Right atrium auricular region (tissue), 2 donors: ENCODE data around the gene TESPA1. TPM values are rescaled to one million over a fixed set of nuclear protein-coding genes. Genes with fewer than 3 reads are reported as not detected.

Experiments used
- DNase-seq: peaks from one replicate; pipeline ENCODE4 v3.0.0-alpha.2; 2019; ENCODE audit warnings: low spot score
- H3K27ac ChIP-seq, 2 donors: fragments of 200-600 bp; sonication (generic); 1 replicate in 1 of 2; 2 replicates in 1 of 2; pipeline ENCODE4 v1.5.1; 2016 to 2019
- H3K27me3 ChIP-seq, 2 donors: fragments of 200-600 bp; sonication (generic); one replicate each; pipeline versions ENCODE4 v1.5.1 to v1.6.0; 2017 to 2019
- H3K36me3 ChIP-seq: fragments of 200-600 bp; sonication (generic); one replicate; pipeline ENCODE4 v1.5.1; 2016
- H3K4me1 ChIP-seq, 2 donors: fragments of 200-600 bp; sonication (generic); one replicate each; pipeline versions ENCODE4 v1.5.1 to v1.6.0; 2017 to 2019
- H3K4me3 ChIP-seq, 2 donors: fragments of 200-600 bp; sonication (generic); 1 replicate in 1 of 2; 2 replicates in 1 of 2; pipeline ENCODE4 v1.5.1; 2017 to 2019; ENCODE audit warnings: mild to moderate bottlenecking in 1 of 2, moderate library complexity in 1 of 2
- H3K9me3 ChIP-seq, 2 donors: fragments of 200-600 bp; sonication (generic); one replicate each; pipeline ENCODE4 v1.5.1; 2019
- total RNA-seq, 2 donors: library from RNA; depleted of rRNA; stranded (reverse); fragments of >200 nt; gene quantifications; one replicate each; pipeline ENCODE4 v1.1.0, GENCODE V29; 2016
- TF ChIP-seq, protein P1 (sequence below), 2 donors: fragments of 200-600 bp; sonication (generic); IDR thresholded peaks; one replicate each; pipeline ENCODE4 v1.5.1; 2019; ENCODE audit warnings: antibody characterized with exemption in 2 of 2

TESPA1 gene
- total RNA-seq, 2 donors from 2014 or later = 0.19 TPM; not detected in 1

DNA sequence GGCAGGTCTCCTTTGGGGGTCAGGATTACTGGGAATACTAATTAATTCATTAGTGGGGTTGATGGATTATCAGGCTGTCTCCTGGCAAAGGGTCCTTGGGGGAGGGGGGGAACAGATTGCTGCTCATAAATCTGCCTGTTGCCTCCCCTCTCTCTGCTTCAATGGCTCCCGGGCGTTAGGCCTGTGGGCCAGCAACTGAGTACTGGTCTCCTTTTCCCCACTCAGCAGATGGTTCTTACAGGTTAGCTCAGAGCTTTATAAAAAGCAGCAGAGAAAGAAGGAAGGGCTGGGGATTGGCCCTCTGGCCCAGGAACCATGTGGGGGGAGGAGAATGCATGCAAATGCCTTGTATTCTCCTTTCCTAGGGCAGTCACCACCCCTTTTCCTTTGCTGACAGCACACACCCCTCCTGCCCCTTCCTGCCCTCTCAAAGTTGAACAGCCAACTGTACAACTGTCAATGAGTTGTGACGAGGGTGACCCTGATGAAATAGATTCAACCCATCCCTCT is 32.9 kb upstream of the TESPA1 start:
- TF ChIP-seq, protein P1, sequence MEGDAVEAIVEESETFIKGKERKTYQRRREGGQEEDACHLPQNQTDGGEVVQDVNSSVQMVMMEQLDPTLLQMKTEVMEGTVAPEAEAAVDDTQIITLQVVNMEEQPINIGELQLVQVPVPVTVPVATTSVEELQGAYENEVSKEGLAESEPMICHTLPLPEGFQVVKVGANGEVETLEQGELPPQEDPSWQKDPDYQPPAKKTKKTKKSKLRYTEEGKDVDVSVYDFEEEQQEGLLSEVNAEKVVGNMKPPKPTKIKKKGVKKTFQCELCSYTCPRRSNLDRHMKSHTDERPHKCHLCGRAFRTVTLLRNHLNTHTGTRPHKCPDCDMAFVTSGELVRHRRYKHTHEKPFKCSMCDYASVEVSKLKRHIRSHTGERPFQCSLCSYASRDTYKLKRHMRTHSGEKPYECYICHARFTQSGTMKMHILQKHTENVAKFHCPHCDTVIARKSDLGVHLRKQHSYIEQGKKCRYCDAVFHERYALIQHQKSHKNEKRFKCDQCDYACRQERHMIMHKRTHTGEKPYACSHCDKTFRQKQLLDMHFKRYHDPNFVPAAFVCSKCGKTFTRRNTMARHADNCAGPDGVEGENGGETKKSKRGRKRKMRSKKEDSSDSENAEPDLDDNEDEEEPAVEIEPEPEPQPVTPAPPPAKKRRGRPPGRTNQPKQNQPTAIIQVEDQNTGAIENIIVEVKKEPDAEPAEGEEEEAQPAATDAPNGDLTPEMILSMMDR (IDR thresholded peaks at IDR 0.05) = no peak
- Histone ChIP-seq H3K27me3 (no peaks in the 10 kb centered on the region), H3K4me3 (no peak overlapping the region)

GRCh38 chr12:55008944-55009585 is 24.5 kb upstream of the TESPA1 start:
- Histone ChIP-seq H3K4me3 (no peak overlapping the region), H3K27ac (no peak overlapping the region), H3K4me1 (no peaks in the 10 kb centered on the region), H3K27me3 (no peaks in the 10 kb centered on the region), H3K36me3 (no peaks in the 10 kb centered on the region), H3K9me3 (no peaks in the 10 kb centered on the region)
- TF ChIP-seq, protein P1 (IDR thresholded peaks at IDR 0.05) = no peak
- DNase-seq = no peak

More for the DNA sequence above, 32.9 kb upstream of the TESPA1 start:
- DNase-seq = no peak
- Histone ChIP-seq H3K4me1 (no peaks in the 10 kb centered on the region), H3K27ac (no peak overlapping the region), H3K36me3 (no peaks in the 10 kb centered on the region), H3K9me3 (no peaks in the 10 kb centered on the region)

GRCh38 chr12:55002355-55002754 is 17.8 kb upstream of the TESPA1 start:
- Histone ChIP-seq H3K9me3 (no peaks in the 10 kb centered on the region), H3K27me3 (no peaks in the 10 kb centered on the region), H3K27ac (no peak overlapping the region), H3K4me1 (no peaks in the 10 kb centered on the region), H3K4me3 (no peak overlapping the region), H3K36me3 (no peaks in the 10 kb centered on the region)
- DNase-seq = no peak
- TF ChIP-seq, protein P1 (IDR thresholded peaks at IDR 0.05) = no peak

- Histone ChIP-seq H3K27ac (no peak overlapping the region), H3K36me3 (no peaks in the 10 kb centered on the region), H3K4me3 (no peak overlapping the region), H3K9me3 (no peaks in the 10 kb centered on the region), H3K4me1 (no peaks in the 10 kb centered on the region), H3K27me3 (no peaks in the 10 kb centered on the region)
- DNase-seq = no peak
- TF ChIP-seq, protein P1 (IDR thresholded peaks at IDR 0.05) = no peak
Measured at GRCh38 chr12:55001198-55001868, 16.8 kb upstream of the TESPA1 start.

DNA sequence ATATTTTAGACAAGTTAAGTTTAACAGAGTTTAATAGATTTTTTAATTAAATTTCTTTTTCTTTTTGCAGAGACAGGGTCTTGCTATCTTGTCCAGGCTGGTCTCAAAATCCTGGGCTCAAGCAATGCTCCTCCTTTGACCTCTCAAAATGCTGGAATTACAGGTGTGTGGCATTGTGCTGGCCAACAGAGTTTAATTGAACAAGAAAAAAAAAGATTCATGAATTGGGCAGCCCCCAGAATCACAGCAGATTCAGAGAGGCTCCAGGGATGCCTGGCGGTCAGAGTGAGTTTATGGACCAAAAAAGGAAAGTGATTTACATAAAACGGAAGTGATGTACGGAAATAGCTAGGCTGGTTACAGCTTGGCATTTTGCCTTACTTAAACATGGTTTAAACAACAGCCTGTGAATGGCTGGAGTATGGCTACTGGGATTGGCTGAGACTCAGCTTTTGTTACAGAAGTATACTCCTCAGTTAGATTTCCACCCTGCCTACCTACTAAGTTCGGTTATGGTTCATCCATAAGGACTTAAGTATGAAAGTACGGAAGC is 14.5 kb upstream of the TESPA1 start:
- H3K9me3 ChIP-seq = no peaks in the 10 kb centered on the region
- no peaks in the 10 kb centered on the region for H3K36me3 ChIP-seq
- H3K27me3 ChIP-seq = no peaks in the 10 kb centered on the region
- no peak for DNase-seq
- H3K4me1 ChIP-seq = no peaks in the 10 kb centered on the region
- H3K27ac ChIP-seq = no peak overlapping the region
- TF ChIP-seq, protein P1 (IDR thresholded peaks at IDR 0.05) = no peak
- H3K4me3 ChIP-seq = no peak overlapping the region
